GM18520 (cell line): ENCODE data around the gene NCAM2.

ENCODE experiments used
- ATAC-seq: cut with Tn5 transposase; IDR thresholded peaks from one replicate; pipeline ENCODE4 v1.9.1; 2021; ENCODE audit not compliant: unreplicated experiment

Gene NCAM2

GRCh38 chr21:20997636-20998455 is at the start of gene NCAM2:
Gene NCAM2 (plus strand): TSS chr21:20998409.
- no peak for ATAC-seq

- ATAC-seq, result no peak
These were observed 48.3 kb upstream of the NCAM2 start for GRCh38 chr21:20949884-20950283.

GRCh38 chr21:20965816-20966215 is 32.4 kb upstream of the NCAM2 start:
- ATAC-seq, result no peak

- no peak for ATAC-seq
These were observed 29.8 kb upstream of the NCAM2 start for GRCh38 chr21:20968391-20968790.

- no peak for ATAC-seq
These were observed 27.5 kb upstream of the NCAM2 start for GRCh38 chr21:20970691-20971090.

- no peak for ATAC-seq
These were observed 26.8 kb upstream of the NCAM2 start for GRCh38 chr21:20971296-20971921.

- ATAC-seq, result no peak
These were observed 3.4 kb upstream of the NCAM2 start for GRCh38 chr21:20994790-20995189.

GRCh38 chr21:20996421-20997310 is 1.5 kb upstream of the NCAM2 start:
- ATAC-seq, result no peak

GRCh38 chr21:20997311-20997635 is 936 bp upstream of the NCAM2 start:
- no peak for ATAC-seq

- no peak for ATAC-seq
These were observed 214 bp downstream of the NCAM2 start for GRCh38 chr21:20998456-20998789.

GRCh38 chr21:20998886-20999285 is 677 bp downstream of the NCAM2 start:
- no peak for ATAC-seq

- no peak for ATAC-seq
These were observed 1.4 kb downstream of the NCAM2 start for GRCh38 chr21:20999659-21000058.

- ATAC-seq, result no peak
These were observed 2.5 kb downstream of the NCAM2 start for GRCh38 chr21:21000591-21001175.

- ATAC-seq, result no peak
These were observed 3.4 kb downstream of the NCAM2 start for GRCh38 chr21:21001591-21002100.

- no peak for ATAC-seq
These were observed 3.9 kb downstream of the NCAM2 start for GRCh38 chr21:21002153-21002552.

GRCh38 chr21:21003701-21004100 is 5.5 kb downstream of the NCAM2 start:
- ATAC-seq, result no peak

GRCh38 chr21:21007606-21008005 is 9.4 kb downstream of the NCAM2 start:
- no peak for ATAC-seq

- no peak for ATAC-seq
These were observed 12.0 kb downstream of the NCAM2 start for GRCh38 chr21:21010228-21010627.

- ATAC-seq, result no peak
These were observed 12.5 kb downstream of the NCAM2 start for GRCh38 chr21:21010698-21011097.

GRCh38 chr21:21018821-21019220 is 20.6 kb downstream of the NCAM2 start:
- no peak for ATAC-seq

- ATAC-seq, result no peak
These were observed 21.5 kb downstream of the NCAM2 start for GRCh38 chr21:21019681-21020080.
